PC-9 (cell line): ENCODE results near the gene TNMD. TPM values are rescaled to one million over a fixed set of nuclear protein-coding genes. Genes with fewer than 3 reads are reported as not detected.

Source experiments
- BruUV-seq: library from RNA; stranded (reverse); fragments of 400-500 nt; replicated peaks from 2 replicates; lab custom pipeline; 2021; lab: Mats Ljungman, UMichigan
- CTCF ChIA-PET: fragments of 300-600 bp; sonication (Branson Sonifier 250); formaldehyde crosslinking; loops from one replicate; lab custom pipeline; 2022; ENCODE audit warnings: antibody characterized with exemption; lab: Charles Lee
- POLR2A ChIA-PET: fragments of 300-600 bp; sonication (Branson Sonifier 250); formaldehyde crosslinking; loops from one replicate; lab custom pipeline; 2022; ENCODE audit warnings: antibody characterized with exemption; ENCODE audit not compliant: unreplicated experiment; lab: Charles Lee
- DNase-seq, 2 experiments: peaks; one replicate each; pipeline versions ENCODE4 v3.0.0 to v3.0.0-alpha.2; 2015 to 2022; ENCODE audit warnings: mixed read lengths in 1 of 2
- H2AFZ ChIP-seq: fragments of 200-600 bp; sonication (generic); 2 replicates; pipeline ENCODE4 v1.8.1; 2017; ENCODE audit warnings: antibody characterized with exemption
- H3F3A ChIP-seq: fragments of 200-600 bp; sonication (generic); 2 replicates; pipeline ENCODE4 v1.8.1; 2017; ENCODE audit warnings: antibody characterized with exemption, mild to moderate bottlenecking, low read depth; ENCODE audit not compliant: insufficient read depth
- H3K27ac ChIP-seq: fragments of 200-600 bp; sonication (generic); 2 replicates; pipeline ENCODE4 v1.6.1; 2016; ENCODE audit warnings: mixed run types
- H3K27me3 ChIP-seq: fragments of 200-600 bp; sonication (generic); 2 replicates; pipeline ENCODE4 v1.6.1; 2016; ENCODE audit warnings: low read depth, mixed run types; ENCODE audit not compliant: insufficient read depth
- H3K36me3 ChIP-seq: fragments of 200-600 bp; sonication (generic); 2 replicates; pipeline ENCODE4 v1.6.1; 2016; ENCODE audit warnings: low read depth, mixed run types
- H3K4me1 ChIP-seq: fragments of 200-600 bp; sonication (generic); replicated peaks from 2 replicates; pipeline ENCODE4 v1.6.1; 2016; ENCODE audit warnings: mixed run types; ENCODE audit not compliant: insufficient read depth
- H3K4me2 ChIP-seq: fragments of 200-600 bp; sonication (generic); 2 replicates; pipeline ENCODE4 v1.6.1; 2017; ENCODE audit warnings: mixed run types
- H3K4me3 ChIP-seq: fragments of 200-600 bp; sonication (generic); 2 replicates; pipeline ENCODE4 v1.6.1; 2016; ENCODE audit warnings: mixed run types
- H3K79me2 ChIP-seq: fragments of 200-600 bp; sonication (generic); 2 replicates; pipeline ENCODE4 v1.6.1; 2017; ENCODE audit warnings: low read depth, mixed run types
- H3K9me2 ChIP-seq: fragments of 200-600 bp; sonication (generic); 2 replicates; pipeline ENCODE4 v1.8.1; 2017; ENCODE audit warnings: mild to moderate bottlenecking; ENCODE audit not compliant: insufficient read depth
- H3K9me3 ChIP-seq: fragments of 200-600 bp; sonication (generic); 2 replicates; pipeline ENCODE4 v1.8.1; 2016; ENCODE audit warnings: low read depth; ENCODE audit not compliant: insufficient read depth
- H4K20me1 ChIP-seq: fragments of 200-600 bp; sonication (generic); 2 replicates; pipeline ENCODE4 v1.8.1; 2017; ENCODE audit not compliant: insufficient read depth
- EZH2 ChIP-seq: fragments of 200-600 bp; sonication (generic); IDR thresholded peaks from 2 replicates; pipeline ENCODE4 v1.8.0; 2017; ENCODE audit warnings: antibody characterized with exemption, low read depth
- intact Hi-C: fragments of 100-400 bp; cut with micrococcal nuclease; formaldehyde crosslinking; loops from one replicate; pipeline ENCODE4 v1.10.0; 2022; ENCODE audit not compliant: unreplicated experiment
- total RNA-seq: library from RNA; stranded (reverse); gene quantifications from 2 replicates; pipeline ENCODE4 v1.2.3, GENCODE V29; 2021
- TF ChIP-seq, protein P1 (sequence below): fragments of 200-600 bp; sonication (generic); conservative IDR thresholded peaks from 2 replicates; pipeline ENCODE4 v1.6.1; 2017; ENCODE audit warnings: mixed run types, antibody characterized with exemption, mild to moderate bottlenecking, moderate library complexity

Gene TNMD
- total RNA-seq, 1 experiment from 2014 or later, result not detected

DNA sequence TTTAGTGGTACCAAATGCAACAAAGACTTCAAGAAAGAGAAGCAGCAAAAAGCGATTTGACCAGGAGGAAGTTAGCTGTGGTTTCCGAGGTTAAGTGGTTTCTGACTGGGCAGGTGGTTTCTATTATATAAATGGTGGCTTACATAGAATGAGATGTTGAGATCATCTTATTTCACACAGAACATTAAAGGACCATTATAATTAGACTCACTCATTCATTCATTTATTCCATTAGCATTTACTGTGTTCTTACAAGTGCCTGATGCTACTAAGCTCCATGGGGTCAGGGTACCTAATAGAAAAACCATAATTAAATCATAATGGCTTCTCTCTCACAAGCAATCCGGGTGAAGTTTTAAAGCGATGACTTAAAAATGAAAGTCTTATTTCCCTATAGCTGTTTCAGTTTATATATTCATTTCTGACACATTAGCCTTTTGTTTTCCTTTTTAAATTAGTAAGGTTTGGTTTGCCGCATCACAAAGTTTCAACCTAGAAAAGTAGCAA lies 41.3 kb downstream of the TNMD start:
- H3K9me3 ChIP-seq, result no peaks in the 10 kb centered on the region
- no peak for DNase-seq
- no TSS peak for BruUV-seq
- ChIA-PET POLR2A (no interaction called here), CTCF (no interaction called here)
- no peaks in the 10 kb centered on the region for H3K4me1 ChIP-seq
- H4K20me1 ChIP-seq, result no peaks in the 10 kb centered on the region
- H3K4me3 ChIP-seq, result no peak overlapping the region
- no peaks in the 10 kb centered on the region for H3K36me3 ChIP-seq
- no peaks in the 10 kb centered on the region for H3K79me2 ChIP-seq
- H2AFZ ChIP-seq, result no peak overlapping the region
- no peak overlapping the region for H3K27ac ChIP-seq
- no peaks in the 10 kb centered on the region for H3K27me3 ChIP-seq
- TF ChIP-seq, protein P1, sequence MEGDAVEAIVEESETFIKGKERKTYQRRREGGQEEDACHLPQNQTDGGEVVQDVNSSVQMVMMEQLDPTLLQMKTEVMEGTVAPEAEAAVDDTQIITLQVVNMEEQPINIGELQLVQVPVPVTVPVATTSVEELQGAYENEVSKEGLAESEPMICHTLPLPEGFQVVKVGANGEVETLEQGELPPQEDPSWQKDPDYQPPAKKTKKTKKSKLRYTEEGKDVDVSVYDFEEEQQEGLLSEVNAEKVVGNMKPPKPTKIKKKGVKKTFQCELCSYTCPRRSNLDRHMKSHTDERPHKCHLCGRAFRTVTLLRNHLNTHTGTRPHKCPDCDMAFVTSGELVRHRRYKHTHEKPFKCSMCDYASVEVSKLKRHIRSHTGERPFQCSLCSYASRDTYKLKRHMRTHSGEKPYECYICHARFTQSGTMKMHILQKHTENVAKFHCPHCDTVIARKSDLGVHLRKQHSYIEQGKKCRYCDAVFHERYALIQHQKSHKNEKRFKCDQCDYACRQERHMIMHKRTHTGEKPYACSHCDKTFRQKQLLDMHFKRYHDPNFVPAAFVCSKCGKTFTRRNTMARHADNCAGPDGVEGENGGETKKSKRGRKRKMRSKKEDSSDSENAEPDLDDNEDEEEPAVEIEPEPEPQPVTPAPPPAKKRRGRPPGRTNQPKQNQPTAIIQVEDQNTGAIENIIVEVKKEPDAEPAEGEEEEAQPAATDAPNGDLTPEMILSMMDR, result no peak
- no peak for TF ChIP-seq EZH2
- H3K9me2 ChIP-seq, result no peaks in the 10 kb centered on the region
- intact Hi-C loops, result no loop called here
- H3K4me2 ChIP-seq, result no peak overlapping the region
- no peaks in the 10 kb centered on the region for H3F3A ChIP-seq

- peak overlapping the region; percentile 91 for H3K4me2 ChIP-seq
- no TSS peak for BruUV-seq
- DNase-seq, result no peak
- H3K79me2 ChIP-seq, result peaks cover 12% of the 10 kb centered on the region
- H3K27me3 ChIP-seq, result no peaks in the 10 kb centered on the region
- peaks cover 18% of the 10 kb centered on the region for H3K4me1 ChIP-seq
- H3F3A ChIP-seq, result no peaks in the 10 kb centered on the region
- no peak overlapping the region for H3K27ac ChIP-seq
- H3K9me2 ChIP-seq, result no peaks in the 10 kb centered on the region
- TF ChIP-seq, protein P1, result no peak
- no peak overlapping the region for H2AFZ ChIP-seq
- H4K20me1 ChIP-seq, result no peaks in the 10 kb centered on the region
- H3K4me3 ChIP-seq, result peak overlapping the region; percentile 83; the same call in 1 of the 2 replicates
- intact Hi-C loops, result no loop called here
- H3K9me3 ChIP-seq, result no peaks in the 10 kb centered on the region
- no peaks in the 10 kb centered on the region for H3K36me3 ChIP-seq
- ChIA-PET CTCF (interaction anchor here (0.7 kb wide), 1 partner anchor 16 kb away, joined by 4 read pairs; no protein-coding TSS in a partner anchor), POLR2A (no interaction called here)
Measured at GRCh38 chrX:100635040-100635439, 50.3 kb downstream of the TNMD start.

DNA sequence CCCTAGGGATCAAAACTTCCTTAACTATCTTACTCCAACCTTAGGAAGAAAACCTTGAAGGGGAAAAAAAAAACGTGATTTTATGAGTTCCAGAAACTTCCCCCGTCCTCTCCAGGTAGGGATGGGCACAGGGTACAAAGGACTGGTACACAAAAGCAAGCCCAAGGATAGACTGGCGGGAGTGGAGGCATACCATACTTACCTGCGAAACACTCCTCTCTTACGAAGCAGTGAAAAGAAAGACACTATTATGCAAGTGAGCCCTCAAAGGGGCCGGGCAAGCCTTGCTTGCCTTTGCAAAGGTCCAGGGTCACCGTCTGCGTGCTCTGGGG lies 51.2 kb downstream of the TNMD start:
- intact Hi-C loops, result no loop called here
- no peaks in the 10 kb centered on the region for H3K36me3 ChIP-seq
- ChIA-PET POLR2A (interaction anchor here (0.6 kb wide), 1 partner anchor 13 kb away, joined by 3 read pairs; no protein-coding TSS in a partner anchor), CTCF (interaction anchor here (2.5 kb wide), 1 partner anchor 21 kb away, joined by 10 read pairs; no protein-coding TSS in a partner anchor)
- H3K27me3 ChIP-seq, result no peaks in the 10 kb centered on the region
- H2AFZ ChIP-seq, result peak overlapping the region; percentile 93
- peak overlapping the region; percentile 83 for H3K4me3 ChIP-seq
- peaks cover 12% of the 10 kb centered on the region for H3K79me2 ChIP-seq
- no peak for DNase-seq
- no peaks in the 10 kb centered on the region for H4K20me1 ChIP-seq
- H3K9me2 ChIP-seq, result no peaks in the 10 kb centered on the region
- H3K4me2 ChIP-seq, result peak overlapping the region; percentile 91
- H3K4me1 ChIP-seq, result peaks cover 20% of the 10 kb centered on the region
- H3F3A ChIP-seq, result no peaks in the 10 kb centered on the region
- no peaks in the 10 kb centered on the region for H3K9me3 ChIP-seq
- BruUV-seq, result no TSS peak
- H3K27ac ChIP-seq, result no peak overlapping the region
- TF ChIP-seq, protein P1, result no peak
- TF ChIP-seq EZH2, result no peak
